Panc1 (cell line): Measurements from ENCODE around the gene CNTNAP1. TPM values are rescaled to one million over a fixed set of nuclear protein-coding genes. Genes with fewer than 3 reads are reported as not detected.

Experiments used
- ATAC-seq: fragments of 200-7000 bp; cut with Tn5 transposase; 2 replicates; pipeline ENCODE4 v1.9.1; 2020; ENCODE audit warnings: mild to moderate bottlenecking, moderate library complexity
- BruUV-seq: library from RNA; stranded (reverse); fragments of 400-500 nt; replicated peaks from 2 replicates; lab custom pipeline; 2021; lab: Mats Ljungman, UMichigan
- CTCF ChIA-PET: fragments of 300-600 bp; sonication (Branson Sonifier 250); formaldehyde crosslinking; loops from one replicate; lab custom pipeline; 2022; ENCODE audit warnings: antibody characterized with exemption; lab: Charles Lee
- POLR2A ChIA-PET: fragments of 300-600 bp; sonication (Branson Sonifier 250); formaldehyde crosslinking; loops from one replicate; lab custom pipeline; 2022; ENCODE audit warnings: antibody characterized with exemption; lab: Charles Lee
- DNase-seq: peaks from one replicate; pipeline ENCODE4 v3.0.0-alpha.2; 2010; ENCODE audit warnings: low read depth, low spot score
- H3K27ac ChIP-seq: 2 replicates; pipeline ENCODE4 v1.5.1; 2011; ENCODE audit warnings: mild to moderate bottlenecking, low read length, inconsistent platforms
- H3K27me3 ChIP-seq: fragments of 200-500 bp; sonication (Bioruptor generic); 2 replicates; pipeline ENCODE4 v1.6.0; 2014; ENCODE audit warnings: low read length, inconsistent platforms; ENCODE audit not compliant: control insufficient read depth, insufficient read depth
- H3K36me3 ChIP-seq: fragments of 200-500 bp; sonication (Bioruptor generic); 2 replicates; pipeline ENCODE4 v1.5.1; 2014; ENCODE audit warnings: inconsistent platforms, mild to moderate bottlenecking, low read length, moderate library complexity; ENCODE audit not compliant: control insufficient read depth, insufficient read depth
- H3K4me1 ChIP-seq: 2 replicates; pipeline ENCODE4 v1.5.1; 2011; ENCODE audit warnings: inconsistent platforms, mild to moderate bottlenecking, low read length, moderate library complexity; ENCODE audit not compliant: control insufficient read depth, insufficient read depth
- H3K4me3 ChIP-seq, 2 experiments: 2 replicates each; pipeline ENCODE4 v1.5.1; 2011 to 2012; ENCODE audit warnings: low read depth in 2 of 2, low read length in 2 of 2, mild to moderate bottlenecking in 2 of 2, inconsistent platforms in 1 of 2, moderate library complexity in 1 of 2
- H3K9me3 ChIP-seq: fragments of 200-500 bp; sonication (Bioruptor generic); 2 replicates; pipeline ENCODE4 v1.5.1; 2014; ENCODE audit warnings: low read depth, mild to moderate bottlenecking, inconsistent platforms, low read length, moderate library complexity; ENCODE audit not compliant: control insufficient read depth, insufficient read depth
- POLR2AphosphoS5 ChIP-seq: IDR thresholded peaks from 2 replicates; pipeline ENCODE4 v1.6.1; 2012; ENCODE audit warnings: mild to moderate bottlenecking, low read depth, low read length, moderate library complexity
- REST ChIP-seq, 2 experiments: IDR thresholded peaks; 2 replicates each; pipeline ENCODE4 v1.6.1; 2011 to 2012; ENCODE audit warnings: low read depth in 2 of 2, control low read depth in 1 of 2, low read length in 1 of 2, mild to moderate bottlenecking in 1 of 2, moderate library complexity in 1 of 2; ENCODE audit not compliant: insufficient read depth in 1 of 2
- SIN3A ChIP-seq: IDR thresholded peaks from 2 replicates; pipeline ENCODE4 v1.6.1; 2012; ENCODE audit warnings: low read depth, mild to moderate bottlenecking, low read length, moderate library complexity, borderline replicate concordance; ENCODE audit not compliant: insufficient read depth
- TCF7L2 ChIP-seq: IDR thresholded peaks from 2 replicates; pipeline ENCODE4 v1.6.1; 2011; ENCODE audit warnings: mild to moderate bottlenecking, low read depth, low read length, inconsistent platforms
- in situ Hi-C: cut with HindIII; loops from 2 replicates; pipeline ENCODE4 v1.10.0; 2016; ENCODE audit warnings: low sequenced_read_pairs, low pct_unique_long_range_greater_than_20kb
- intact Hi-C: fragments of 100-400 bp; cut with micrococcal nuclease; formaldehyde crosslinking; loops from one replicate; pipeline ENCODE4 v1.10.0; 2022; ENCODE audit not compliant: unreplicated experiment
- total RNA-seq: library from RNA; stranded (reverse); gene quantifications from one replicate; pipeline ENCODE4 v1.2.1, GENCODE V29; 2021; ENCODE audit not compliant: unreplicated experiment
- TF ChIP-seq, protein P1 (sequence below): fragments of 450-650 bp; IDR thresholded peaks from 2 replicates; pipeline ENCODE4 v1.5.1; 2017; ENCODE audit warnings: mild to moderate bottlenecking

Gene CNTNAP1
- total RNA-seq, 1 experiment from 2014 or later: 20.4 TPM

- BruUV-seq: no TSS peak
- Histone ChIP-seq H3K36me3 (no peaks in the 10 kb centered on the region), H3K9me3 (no peaks in the 10 kb centered on the region), H3K27ac (no peak overlapping the region), H3K27me3 (no peaks in the 10 kb centered on the region), H3K4me1 (no peaks in the 10 kb centered on the region), H3K4me3 (no peak overlapping the region)
- in situ Hi-C loops: no loop called here
- ChIA-PET POLR2A (no interaction called here), CTCF (no interaction called here)
- no peak for ATAC-seq
- TF ChIP-seq TCF7L2: no peak
- no peak for TF ChIP-seq POLR2AphosphoS5
- no peak for TF ChIP-seq REST (IDR thresholded peaks at IDR 0.05; ENCODE audit: insufficient read depth in 1 of 2, low read depth in 2 of 2, low read length in 1 of 2)
- no peak for TF ChIP-seq SIN3A
- TF ChIP-seq, protein P1, sequence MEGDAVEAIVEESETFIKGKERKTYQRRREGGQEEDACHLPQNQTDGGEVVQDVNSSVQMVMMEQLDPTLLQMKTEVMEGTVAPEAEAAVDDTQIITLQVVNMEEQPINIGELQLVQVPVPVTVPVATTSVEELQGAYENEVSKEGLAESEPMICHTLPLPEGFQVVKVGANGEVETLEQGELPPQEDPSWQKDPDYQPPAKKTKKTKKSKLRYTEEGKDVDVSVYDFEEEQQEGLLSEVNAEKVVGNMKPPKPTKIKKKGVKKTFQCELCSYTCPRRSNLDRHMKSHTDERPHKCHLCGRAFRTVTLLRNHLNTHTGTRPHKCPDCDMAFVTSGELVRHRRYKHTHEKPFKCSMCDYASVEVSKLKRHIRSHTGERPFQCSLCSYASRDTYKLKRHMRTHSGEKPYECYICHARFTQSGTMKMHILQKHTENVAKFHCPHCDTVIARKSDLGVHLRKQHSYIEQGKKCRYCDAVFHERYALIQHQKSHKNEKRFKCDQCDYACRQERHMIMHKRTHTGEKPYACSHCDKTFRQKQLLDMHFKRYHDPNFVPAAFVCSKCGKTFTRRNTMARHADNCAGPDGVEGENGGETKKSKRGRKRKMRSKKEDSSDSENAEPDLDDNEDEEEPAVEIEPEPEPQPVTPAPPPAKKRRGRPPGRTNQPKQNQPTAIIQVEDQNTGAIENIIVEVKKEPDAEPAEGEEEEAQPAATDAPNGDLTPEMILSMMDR: no peak
- intact Hi-C loops: no loop called here
- DNase-seq: no peak
These were observed 40.0 kb upstream of the CNTNAP1 start for GRCh38 chr17:42642336-42642735.

DNA sequence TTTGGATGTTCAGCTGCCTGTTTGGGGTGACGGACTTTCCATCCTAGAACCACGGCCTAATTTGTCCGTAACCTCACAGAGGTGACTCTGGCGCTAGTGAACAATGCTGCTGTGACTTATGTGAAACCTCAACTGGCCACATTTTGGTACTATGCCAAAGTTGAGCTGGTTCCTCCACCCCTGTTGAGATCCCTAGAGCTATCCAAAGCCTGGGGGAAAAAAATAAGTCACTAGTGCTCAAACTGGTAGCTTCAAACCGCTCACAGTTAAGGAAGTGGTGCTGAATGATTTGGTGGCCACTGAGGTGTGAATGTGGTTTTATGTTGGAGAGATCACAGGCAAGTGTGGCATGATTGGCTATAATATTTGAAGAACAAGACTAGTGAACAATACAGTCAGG is 34.6 kb upstream of the CNTNAP1 start:
- no peaks in the 10 kb centered on the region for H3K9me3 ChIP-seq
- intact Hi-C loops: no loop called here
- H3K36me3 ChIP-seq: no peaks in the 10 kb centered on the region
- no TSS peak for BruUV-seq
- POLR2A ChIA-PET: interaction anchor here (0.6 kb wide), 2 partner anchors 9 kb away, joined by 6 read pairs; no protein-coding TSS in a partner anchor
- H3K27ac ChIP-seq: no peak overlapping the region
- H3K27me3 ChIP-seq: no peaks in the 10 kb centered on the region
- ATAC-seq (no peak), DNase-seq (no peak)
- CTCF ChIA-PET: no interaction called here
- in situ Hi-C loops: no loop called here
- no peak overlapping the region for H3K4me3 ChIP-seq
- no peak for TF ChIP-seq REST (IDR thresholded peaks at IDR 0.05; ENCODE audit: insufficient read depth in 1 of 2, low read depth in 2 of 2, low read length in 1 of 2)
- TF ChIP-seq, protein P1: no peak
- no peak for TF ChIP-seq SIN3A
- no peak for TF ChIP-seq TCF7L2
- no peak for TF ChIP-seq POLR2AphosphoS5
- H3K4me1 ChIP-seq: no peaks in the 10 kb centered on the region
